Uterus (tissue), 4 donors: Measurements from ENCODE around the gene DYNC1LI1. TPM values are rescaled to one million over a fixed set of nuclear protein-coding genes. Genes with fewer than 3 reads are reported as not detected.

Experiments used
- DNase-seq, 2 donors: peaks; one replicate each; pipeline ENCODE4 v3.0.0-alpha.2; 2019 to 2020
- H3K27ac ChIP-seq, 2 donors: fragments of 200-600 bp; sonication (generic); 1 replicate in 1 of 2; 2 replicates in 1 of 2; pipeline ENCODE4 v1.5.1; 2016 to 2018
- H3K27me3 ChIP-seq, 2 donors: fragments of 200-600 bp; sonication (generic); one replicate each; pipeline ENCODE4 v1.5.1; 2018 to 2019; ENCODE audit warnings: control low read depth in 1 of 2
- H3K36me3 ChIP-seq, 2 donors: fragments of 200-600 bp; sonication (generic); one replicate each; pipeline ENCODE4 v1.5.1; 2019; ENCODE audit warnings: control low read depth in 1 of 2
- H3K4me1 ChIP-seq, 2 donors: fragments of 200-600 bp; sonication (generic); one replicate each; pipeline ENCODE4 v1.5.1; 2018 to 2019; ENCODE audit warnings: control low read depth in 1 of 2
- H3K4me3 ChIP-seq, 2 donors: fragments of 200-600 bp; sonication (generic); 1 replicate in 1 of 2; 2 replicates in 1 of 2; pipeline ENCODE4 v1.5.1; 2018 to 2019; ENCODE audit warnings: mild to moderate bottlenecking in 1 of 2
- H3K9me3 ChIP-seq, 2 donors: fragments of 200-600 bp; sonication (generic); one replicate each; pipeline ENCODE4 v1.5.1; 2019; ENCODE audit warnings: control low read depth in 1 of 2
- CTCF ChIP-seq, 4 experiments: fragments of 200-600 bp in 2 of 4; fragments of 450-650 bp in 2 of 4; sonication (generic) in 2 of 4; IDR thresholded peaks; one replicate each; pipeline ENCODE4 v1.5.1; 2016 to 2019; ENCODE audit warnings: antibody characterized with exemption in 4 of 4, mild to moderate bottlenecking in 2 of 4, moderate library complexity in 1 of 4
- POLR2A ChIP-seq, 2 donors: fragments of 450-650 bp; IDR thresholded peaks; one replicate each; pipeline ENCODE4 v1.6.1; 2016; ENCODE audit warnings: antibody characterized with exemption in 2 of 2, mild to moderate bottlenecking in 1 of 2, moderate library complexity in 1 of 2
- intact Hi-C: fragments of 100-400 bp; cut with DNase I; formaldehyde crosslinking; loops from one replicate; pipeline ENCODE4 v1.15.1; 2023; ENCODE audit warnings: low total_unique reads
- total RNA-seq, 4 donors: library from RNA; depleted of rRNA in 3 of 4; stranded (reverse); fragments of >200 nt in 3 of 4; gene quantifications; one replicate each; pipeline versions ENCODE4 v1.1.0 to v1.2.4, GENCODE V29; 2014 to 2023
- donor health status: DM: yes; HTN: yes; CAD: no.

The DYNC1LI1 gene
- total RNA-seq, 4 donors from 2014 or later: 9.5 to 65.9 (median 41.0) TPM

GRCh38 chr3:32562640-32563039 is 8.0 kb downstream of the DYNC1LI1 start:
- no peak for TF ChIP-seq POLR2A (IDR thresholded peaks at IDR 0.05)
- no peak for TF ChIP-seq CTCF (IDR thresholded peaks at IDR 0.05)
- no peaks in the 10 kb centered on the region for H3K4me1 ChIP-seq
- no peak for DNase-seq
- no peaks in the 10 kb centered on the region for H3K9me3 ChIP-seq
- no peaks in the 10 kb centered on the region for H3K27me3 ChIP-seq
- H3K27ac ChIP-seq: no peak overlapping the region
- intact Hi-C loops: no loop called here
- no peaks in the 10 kb centered on the region for H3K36me3 ChIP-seq
- no peak overlapping the region for H3K4me3 ChIP-seq

- Histone ChIP-seq H3K9me3 (no peaks in the 10 kb centered on the region), H3K4me1 (no peaks in the 10 kb centered on the region), H3K27ac (no peak overlapping the region), H3K27me3 (no peaks in the 10 kb centered on the region), H3K4me3 (no peak overlapping the region), H3K36me3 (no peaks in the 10 kb centered on the region)
- intact Hi-C loops: no loop called here
- DNase-seq: no peak
- TF ChIP-seq POLR2A (IDR thresholded peaks at IDR 0.05) (no peak), CTCF (IDR thresholded peaks at IDR 0.05) (no peak)
Measured at GRCh38 chr3:32557640-32558352, 12.9 kb downstream of the DYNC1LI1 start.

- no peak overlapping the region for H3K27ac ChIP-seq
- intact Hi-C loops: no loop called here
- no peaks in the 10 kb centered on the region for H3K36me3 ChIP-seq
- H3K27me3 ChIP-seq: no peaks in the 10 kb centered on the region
- DNase-seq: no peak
- TF ChIP-seq POLR2A (IDR thresholded peaks at IDR 0.05): no peak
- TF ChIP-seq CTCF (IDR thresholded peaks at IDR 0.05): no peak
- H3K4me1 ChIP-seq: no peaks in the 10 kb centered on the region
- no peak overlapping the region for H3K4me3 ChIP-seq
- H3K9me3 ChIP-seq: no peaks in the 10 kb centered on the region
Measured at GRCh38 chr3:32556332-32556731, 14.3 kb downstream of the DYNC1LI1 start.

DNA sequence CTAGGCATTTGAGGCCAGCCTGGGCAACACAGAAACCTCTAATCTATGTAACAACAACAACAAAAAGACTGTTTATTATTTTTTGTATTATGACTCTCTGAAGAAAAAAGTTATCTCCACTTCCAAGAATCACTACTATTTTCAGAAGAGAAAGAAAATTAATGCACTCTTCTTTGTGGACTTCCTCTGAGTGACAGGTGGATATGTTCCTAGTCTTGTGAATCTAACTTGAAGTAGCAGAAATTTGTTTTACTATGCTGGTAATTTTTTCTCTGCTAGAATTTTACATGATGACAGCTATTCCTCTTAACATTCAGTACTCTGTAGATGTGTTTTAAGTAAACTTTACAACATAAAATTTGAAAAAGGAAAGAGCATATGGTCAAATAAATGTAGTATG is 16.7 kb downstream of the DYNC1LI1 start:
- no peak for DNase-seq
- Histone ChIP-seq H3K27ac (no peak overlapping the region), H3K4me3 (no peak overlapping the region), H3K4me1 (no peaks in the 10 kb centered on the region), H3K36me3 (no peaks in the 10 kb centered on the region), H3K9me3 (no peaks in the 10 kb centered on the region), H3K27me3 (no peaks in the 10 kb centered on the region)
- TF ChIP-seq CTCF (IDR thresholded peaks at IDR 0.05) (no peak), POLR2A (IDR thresholded peaks at IDR 0.05) (no peak)
- intact Hi-C loops: no loop called here

GRCh38 chr3:32553459-32553858 is 17.2 kb downstream of the DYNC1LI1 start:
- Histone ChIP-seq H3K4me1 (no peaks in the 10 kb centered on the region), H3K4me3 (no peak overlapping the region), H3K36me3 (no peaks in the 10 kb centered on the region), H3K9me3 (no peaks in the 10 kb centered on the region), H3K27me3 (no peaks in the 10 kb centered on the region), H3K27ac (no peak overlapping the region)
- TF ChIP-seq CTCF (IDR thresholded peaks at IDR 0.05): no peak
- TF ChIP-seq POLR2A (IDR thresholded peaks at IDR 0.05): no peak
- intact Hi-C loops: no loop called here
- no peak for DNase-seq
